Activated naive CD4-positive, alpha-beta T cell treated with anti-CD3 and anti-CD28 coated beads for 36 hours (primary cell): ENCODE measurements around the gene NRROS. TPM values are rescaled to one million over a fixed set of nuclear protein-coding genes. Genes with fewer than 3 reads are reported as not detected.
"Not testable (repeated sequence)": the region's sequence is repeated elsewhere in the genome, so short reads cannot be mapped to it uniquely, and the experiment has no call there.

Experiments used
- CTCF ChIA-PET: fragments of 350-600 bp; sonication (Branson Sonifier 250); formaldehyde crosslinking; loops from one replicate; lab custom pipeline; 2021; ENCODE audit warnings: antibody characterized with exemption; lab: Charles Lee
- DNase-seq: peaks from one replicate; pipeline ENCODE4 v3.0.0-alpha.2; 2020
- H3K27ac Mint-ChIP-seq: one replicate; pipeline ENCODE4 v1.8.0; 2021; ENCODE audit warnings: mild to moderate bottlenecking, mixed read lengths
- H3K27me3 Mint-ChIP-seq: one replicate; pipeline ENCODE4 v1.8.0; 2021; ENCODE audit warnings: low read depth, mixed read lengths
- H3K36me3 Mint-ChIP-seq: one replicate; pipeline ENCODE4 v1.8.0; 2021; ENCODE audit warnings: low read depth, mixed read lengths
- H3K4me1 Mint-ChIP-seq: one replicate; pipeline ENCODE4 v1.8.0; 2021; ENCODE audit warnings: low read depth, mixed read lengths
- H3K4me3 Mint-ChIP-seq: one replicate; pipeline ENCODE4 v1.8.0; 2021; ENCODE audit warnings: mild to moderate bottlenecking, moderate library complexity, mixed read lengths
- H3K9me3 Mint-ChIP-seq: one replicate; pipeline ENCODE4 v1.8.0; 2021; ENCODE audit warnings: mixed read lengths
- intact Hi-C: fragments of 100-400 bp; cut with micrococcal nuclease; formaldehyde crosslinking; loops from one replicate; pipeline ENCODE4 v1.15.1; 2023
- total RNA-seq, 2 experiments: library from RNA; stranded (reverse); gene quantifications; one replicate each; pipeline ENCODE4 v1.2.3, GENCODE V29; 2021

The NRROS gene
- total RNA-seq, 2 experiments from 2014 or later: 8.1 to 9.2 TPM

DNA sequence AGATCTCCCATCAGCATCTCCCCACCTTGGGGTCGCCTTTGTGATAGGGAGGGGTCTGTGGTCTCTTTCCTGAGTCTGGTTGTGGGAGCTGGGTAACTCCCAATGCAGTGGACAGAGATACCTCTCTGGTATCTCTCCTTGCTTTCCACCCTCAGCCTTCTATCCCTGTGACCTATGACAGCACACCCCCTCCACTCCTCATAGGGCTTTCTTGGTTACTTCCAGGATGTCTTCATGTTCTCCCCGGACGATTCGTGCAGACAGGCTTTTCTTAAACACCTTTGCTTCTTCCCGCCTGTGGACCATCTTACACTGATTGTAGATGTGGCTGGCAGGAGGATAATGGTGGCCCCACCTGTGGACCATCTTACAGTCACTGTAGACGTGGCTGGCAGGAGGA is 14.2 kb upstream of the NRROS start:
- no peaks in the 10 kb centered on the region for H3K27me3 Mint-ChIP-seq
- DNase-seq: no peak
- no peak overlapping the region for H3K27ac Mint-ChIP-seq
- CTCF ChIA-PET: interaction anchor here (0.9 to 1.2 kb wide), 2 partner anchors 12 to 60 kb away, joined by 4 to 6 read pairs; no protein-coding TSS in a partner anchor
- no peaks in the 10 kb centered on the region for H3K9me3 Mint-ChIP-seq
- intact Hi-C loops: no loop called here
- no peak overlapping the region for H3K4me3 Mint-ChIP-seq
- no peaks in the 10 kb centered on the region for H3K36me3 Mint-ChIP-seq
- peaks cover 31% of the 10 kb centered on the region for H3K4me1 Mint-ChIP-seq

DNA sequence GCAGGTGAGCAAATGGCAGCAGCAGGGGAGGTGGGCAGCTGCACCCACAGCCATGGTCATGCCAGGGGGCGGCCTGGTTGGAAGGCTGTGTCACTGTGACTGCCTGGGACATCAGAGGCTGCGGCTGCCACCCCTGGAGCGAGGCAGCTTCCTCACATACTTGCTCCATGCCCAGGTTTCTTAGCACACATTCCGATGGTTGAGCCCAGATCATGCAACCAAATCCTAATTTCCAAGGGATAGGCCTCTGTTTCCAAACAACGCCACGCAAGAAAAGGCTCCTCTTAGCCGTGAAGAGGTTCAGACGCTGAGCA is 11.6 kb upstream of the NRROS start:
- Mint-ChIP-seq H3K27me3 (no peaks in the 10 kb centered on the region), H3K4me1 (peaks cover 49% of the 10 kb centered on the region), H3K27ac (no peak overlapping the region), H3K36me3 (no peaks in the 10 kb centered on the region), H3K4me3 (no peak overlapping the region), H3K9me3 (no peaks in the 10 kb centered on the region)
- CTCF ChIA-PET: no interaction called here
- intact Hi-C loops: no loop called here
- no peak for DNase-seq

DNA sequence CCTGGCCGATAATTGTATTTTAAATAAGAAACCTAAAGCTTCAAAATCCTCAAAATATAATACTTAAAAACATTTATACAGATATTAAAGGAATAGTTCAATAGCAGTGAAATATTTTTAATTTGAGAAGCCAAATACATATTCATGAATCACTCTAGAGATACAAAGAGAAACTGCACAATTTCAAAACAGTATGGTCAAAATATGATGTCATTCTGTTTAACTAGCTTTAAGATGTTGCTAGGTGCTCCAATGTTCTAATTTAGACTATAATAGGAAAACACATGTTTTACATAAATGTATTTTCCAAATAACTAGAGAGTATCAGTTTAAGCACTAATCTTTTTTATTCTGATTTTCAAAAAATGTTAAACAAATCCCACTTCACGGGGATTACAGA is 10.3 kb upstream of the NRROS start:
- no peak for DNase-seq
- intact Hi-C loops: no loop called here
- CTCF ChIA-PET: interaction anchor here (1.0 to 2.0 kb wide), 5 partner anchors 9 to 91 kb away, joined by 3 to 7 read pairs (median 5); partner anchors contain the start of gene NRROS
- peaks cover 59% of the 10 kb centered on the region for H3K4me1 Mint-ChIP-seq
- no peaks in the 10 kb centered on the region for H3K36me3 Mint-ChIP-seq
- no peaks in the 10 kb centered on the region for H3K9me3 Mint-ChIP-seq
- H3K27ac Mint-ChIP-seq: no peak overlapping the region
- H3K4me3 Mint-ChIP-seq: no peak overlapping the region
- no peaks in the 10 kb centered on the region for H3K27me3 Mint-ChIP-seq

- H3K36me3 Mint-ChIP-seq: no peaks in the 10 kb centered on the region
- peaks cover 48% of the 10 kb centered on the region for H3K4me1 Mint-ChIP-seq
- intact Hi-C loops: loop anchor here (1.0 to 5.0 kb wide), 9 partner anchors 7 to 314 kb away; partner anchors contain the start of genes DYNLT2B, NCBP2, PAK2 and RNF168
- H3K27ac Mint-ChIP-seq: peak overlapping the region; percentile 97
- no peaks in the 10 kb centered on the region for H3K27me3 Mint-ChIP-seq
- no peaks in the 10 kb centered on the region for H3K9me3 Mint-ChIP-seq
- H3K4me3 Mint-ChIP-seq: peak overlapping the region; percentile 88
- CTCF ChIA-PET: interaction anchor here (0.9 to 3.1 kb wide), 5 partner anchors 18 to 53 kb away, joined by 3 to 29 read pairs (median 3); no protein-coding TSS in a partner anchor
- peak; percentile 47 for DNase-seq
These were observed 7.8 kb upstream of the NRROS start for GRCh38 chr3:196631682-196632045.

DNA sequence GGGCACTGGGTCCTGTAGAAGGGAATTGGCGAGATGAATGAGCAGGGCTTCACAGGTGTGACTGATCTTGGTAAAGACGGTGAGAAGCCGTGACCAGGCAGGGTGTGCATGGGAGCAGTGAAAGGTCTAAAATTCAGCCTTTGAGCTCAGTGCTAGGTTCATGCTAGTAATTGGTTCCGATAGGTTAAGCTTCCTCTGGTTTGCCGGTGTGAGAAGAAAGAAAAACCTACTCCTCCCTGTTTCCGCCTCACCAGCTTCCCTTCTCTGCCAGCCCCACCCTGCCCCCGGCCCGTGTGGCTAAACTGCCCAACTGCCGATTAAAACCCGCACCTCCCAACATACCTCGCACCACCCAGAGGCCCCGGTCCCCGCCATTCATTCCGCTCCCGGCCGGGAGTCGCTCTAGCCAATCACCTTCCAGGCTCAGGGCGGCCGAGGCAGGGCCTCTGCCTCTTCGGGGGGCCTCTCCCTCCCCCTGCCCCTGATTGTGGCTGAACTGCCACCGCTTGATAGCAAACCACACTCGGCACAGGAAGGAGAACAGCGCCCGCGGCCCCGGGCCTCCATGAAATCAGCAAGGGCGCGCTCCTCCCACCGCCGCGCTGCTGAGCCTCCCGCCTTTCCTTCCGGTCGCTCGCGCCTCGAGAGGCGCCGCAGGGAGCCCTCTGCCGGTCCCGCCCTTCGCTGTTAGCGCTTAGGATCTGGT is 7.3 kb upstream of the NRROS start:
- peak; percentile 90 for DNase-seq
- CTCF ChIA-PET: interaction anchor here (0.9 to 3.1 kb wide), 3 partner anchors 19 to 26 kb away, joined by 3 to 29 read pairs (median 3); no protein-coding TSS in a partner anchor
- Mint-ChIP-seq H3K4me3 (peak overlapping the region; percentile 88), H3K36me3 (no peaks in the 10 kb centered on the region), H3K27ac (peak overlapping the region; percentile 97), H3K27me3 (no peaks in the 10 kb centered on the region), H3K4me1 (peaks cover 48% of the 10 kb centered on the region), H3K9me3 (no peaks in the 10 kb centered on the region)
- intact Hi-C loops: loop anchor here (1.0 to 5.0 kb wide), 9 partner anchors 8 to 315 kb away; partner anchors contain the start of genes DYNLT2B, NCBP2, PAK2 and RNF168

GRCh38 chr3:196633555-196634151 is 5.8 kb upstream of the NRROS start:
- intact Hi-C loops: loop anchor here (2.0 to 5.0 kb wide), 2 partner anchors 105 to 316 kb away; partner anchors contain the start of gene DYNLT2B
- no peak for DNase-seq
- Mint-ChIP-seq H3K27me3 (no peaks in the 10 kb centered on the region), H3K36me3 (no peaks in the 10 kb centered on the region), H3K9me3 (no peaks in the 10 kb centered on the region), H3K4me3 (peak overlapping the region; percentile 88), H3K27ac (peak overlapping the region; percentile 97), H3K4me1 (peaks cover 42% of the 10 kb centered on the region)
- CTCF ChIA-PET: interaction anchor here (0.5 to 3.1 kb wide), 2 partner anchors 16 to 23 kb away, joined by 3 to 29 read pairs; no protein-coding TSS in a partner anchor

GRCh38 chr3:196634224-196634623 is 5.3 kb upstream of the NRROS start:
- intact Hi-C loops: loop anchor here (5.0 kb wide), 1 partner anchor 317 kb away; the partner anchor contains the start of gene DYNLT2B
- Mint-ChIP-seq H3K4me3 (no peak overlapping the region), H3K36me3 (no peaks in the 10 kb centered on the region), H3K27ac (peak overlapping the region; percentile 23), H3K9me3 (no peaks in the 10 kb centered on the region), H3K27me3 (no peaks in the 10 kb centered on the region), H3K4me1 (peaks cover 42% of the 10 kb centered on the region)
- DNase-seq: no peak
- CTCF ChIA-PET: no interaction called here

DNA sequence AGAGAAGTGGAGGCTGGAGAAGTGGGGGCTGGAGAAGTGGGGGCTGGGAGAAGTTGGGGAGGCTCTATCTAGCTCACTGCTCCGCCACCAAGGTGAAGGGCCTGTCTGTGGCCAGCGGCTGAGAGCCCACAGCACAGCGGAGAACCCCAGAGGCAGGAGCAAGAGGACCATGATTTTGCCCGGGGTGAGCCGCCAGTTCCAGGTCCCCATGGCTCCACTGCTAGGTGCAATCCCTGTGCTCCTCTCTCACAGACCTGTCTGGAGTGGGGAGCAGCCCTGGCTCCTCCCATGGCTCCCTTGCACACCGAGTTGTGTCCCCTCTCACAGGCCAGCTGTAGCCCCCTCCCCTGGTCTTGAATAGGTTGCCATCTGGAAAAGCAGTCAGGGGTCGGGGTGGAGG is 4.7 kb upstream of the NRROS start:
- H3K27ac Mint-ChIP-seq: no peak overlapping the region

DNA sequence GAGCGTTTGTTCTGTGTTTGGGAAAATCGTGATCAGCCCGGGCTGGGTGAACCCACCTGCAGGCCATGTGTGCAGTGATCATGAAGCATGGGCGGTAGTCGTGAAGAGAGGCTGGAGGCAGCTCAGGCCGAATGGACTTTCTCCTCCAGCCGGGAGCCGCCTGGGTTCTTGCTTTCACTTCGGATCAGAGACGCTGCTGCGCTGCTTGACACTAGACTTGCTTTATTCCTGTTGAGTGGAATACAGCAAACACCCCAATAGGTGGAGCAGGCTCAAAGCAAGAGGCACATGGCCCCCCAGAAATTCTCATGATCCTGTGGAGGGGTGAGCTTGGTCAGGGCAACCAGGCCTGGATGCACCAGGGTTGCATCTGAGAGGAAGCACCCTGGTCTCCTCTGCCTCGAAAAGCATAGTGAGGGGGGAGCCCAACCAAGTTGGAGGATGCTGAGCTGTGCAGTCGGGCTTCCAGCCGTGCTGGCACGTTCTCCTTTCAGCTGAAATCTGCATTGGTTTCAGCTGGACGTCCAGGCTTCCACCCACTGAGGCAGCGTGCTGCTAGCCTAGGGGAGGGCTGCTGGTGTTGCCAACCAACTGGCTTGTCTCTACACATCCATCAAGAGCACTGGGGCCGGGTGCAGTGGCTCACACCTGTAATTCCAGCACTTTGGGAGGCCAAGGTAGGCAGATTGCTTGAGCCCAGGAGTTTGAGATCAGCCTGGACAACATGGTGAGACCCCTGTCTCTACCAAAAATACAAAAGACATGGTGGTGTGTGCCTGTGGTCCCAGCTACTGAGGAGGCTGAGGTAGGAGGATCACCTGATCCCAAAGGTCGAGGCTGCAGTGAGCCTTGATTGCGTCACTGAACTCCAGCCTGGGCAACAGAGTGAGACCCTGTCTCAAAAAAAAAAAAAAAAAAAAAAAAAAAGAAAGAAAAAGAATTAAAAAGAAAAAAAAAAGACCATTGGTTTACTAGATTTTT is 2.8 kb upstream of the NRROS start:
- Mint-ChIP-seq H3K36me3 (peaks cover 2% of the 10 kb centered on the region), H3K4me3 (no peak overlapping the region), H3K9me3 (no peaks in the 10 kb centered on the region), H3K27ac (no peak overlapping the region), H3K4me1 (peaks cover 36% of the 10 kb centered on the region), H3K27me3 (no peaks in the 10 kb centered on the region)
- CTCF ChIA-PET: interaction anchor here (1.2 to 1.5 kb wide), 2 partner anchors 27 to 108 kb away, joined by 3 to 5 read pairs; no protein-coding TSS in a partner anchor
- intact Hi-C loops: no loop called here
- no peak for DNase-seq

More for the DNA sequence above, 4.7 kb upstream of the NRROS start:
- Mint-ChIP-seq H3K36me3 (no peaks in the 10 kb centered on the region), H3K27me3 (no peaks in the 10 kb centered on the region), H3K4me1 (peaks cover 37% of the 10 kb centered on the region), H3K9me3 (no peaks in the 10 kb centered on the region), H3K4me3 (no peak overlapping the region)
- intact Hi-C loops: loop anchor here (5.0 kb wide), 1 partner anchor 318 kb away; the partner anchor contains the start of gene DYNLT2B
- DNase-seq: no peak
- CTCF ChIA-PET: no interaction called here

- H3K27me3 Mint-ChIP-seq, H3K27ac Mint-ChIP-seq, H3K9me3 Mint-ChIP-seq, H3K36me3 Mint-ChIP-seq, intact Hi-C loops, DNase-seq, H3K4me3 Mint-ChIP-seq: not testable (repeated sequence)
- peaks cover 44% of the 10 kb centered on the region for H3K4me1 Mint-ChIP-seq
- CTCF ChIA-PET: interaction anchor here (0.9 to 1.9 kb wide), 5 partner anchors 9 to 47 kb away, joined by 3 to 5 read pairs (median 3); no protein-coding TSS in a partner anchor
These were observed 1.6 kb upstream of the NRROS start for GRCh38 chr3:196637941-196638340.

GRCh38 chr3:196638861-196639482 is 522 bp upstream of the NRROS start:
- intact Hi-C loops: loop anchor here (1.0 kb wide), 1 partner anchor 72 kb away; no protein-coding TSS in a partner anchor
- H3K4me1 Mint-ChIP-seq: peaks cover 44% of the 10 kb centered on the region
- no peak for DNase-seq
- H3K27me3 Mint-ChIP-seq: no peaks in the 10 kb centered on the region
- H3K9me3 Mint-ChIP-seq: no peaks in the 10 kb centered on the region
- peaks cover 6% of the 10 kb centered on the region for H3K36me3 Mint-ChIP-seq
- H3K27ac Mint-ChIP-seq: no peak overlapping the region
- H3K4me3 Mint-ChIP-seq: peak overlapping the region; percentile 80
- CTCF ChIA-PET: interaction anchor here (0.6 to 1.9 kb wide), 7 partner anchors 10 to 165 kb away, joined by 3 to 5 read pairs (median 3); no protein-coding TSS in a partner anchor
